HS-27A (cell line): Measurements from ENCODE around the gene BICD2.
"Not testable (repeated sequence)": the region's sequence is repeated elsewhere in the genome, so short reads cannot be mapped to it uniquely, and the experiment has no call there.

ENCODE experiments used
- DNase-seq: peaks from one replicate; pipeline ENCODE4 v3.0.0-alpha.2; 2012; ENCODE audit warnings: low read depth, missing footprints

The BICD2 gene

GRCh38 chr9:92770360-92770995 is 5.8 kb upstream of the BICD2 start:
- DNase-seq = no peak

- no peak for DNase-seq
Observed at GRCh38 chr9:92769990-92770359, 5.3 kb upstream of the BICD2 start.

- no peak for DNase-seq
Observed at GRCh38 chr9:92769286-92769685, 4.7 kb upstream of the BICD2 start.

- not testable (repeated sequence) for DNase-seq
Observed at GRCh38 chr9:92768816-92769215, 4.2 kb upstream of the BICD2 start.

GRCh38 chr9:92767066-92768054 is 2.7 kb upstream of the BICD2 start:
- DNase-seq = no peak

- DNase-seq = peak; percentile 83
Observed at GRCh38 chr9:92764988-92765936, 629 bp upstream of the BICD2 start.

- DNase-seq = no peak
Observed at GRCh38 chr9:92763721-92764380, 782 bp downstream of the BICD2 start.

GRCh38 chr9:92762781-92763708 is 1.6 kb downstream of the BICD2 start:
- no peak for DNase-seq

GRCh38 chr9:92762196-92762595 is 2.4 kb downstream of the BICD2 start:
- DNase-seq = no peak

GRCh38 chr9:92761686-92762085 is 2.9 kb downstream of the BICD2 start:
- no peak for DNase-seq

GRCh38 chr9:92760494-92760893 is 4.1 kb downstream of the BICD2 start:
- DNase-seq = no peak

GRCh38 chr9:92760070-92760469 is 4.6 kb downstream of the BICD2 start:
- DNase-seq = no peak

GRCh38 chr9:92759446-92759845 is 5.2 kb downstream of the BICD2 start:
- DNase-seq = no peak

- no peak for DNase-seq
Observed at GRCh38 chr9:92756792-92757191, 7.8 kb downstream of the BICD2 start.

- no peak for DNase-seq
Observed at GRCh38 chr9:92754091-92754745, 10.4 kb downstream of the BICD2 start.

GRCh38 chr9:92752812-92753404 is 11.7 kb downstream of the BICD2 start:
- DNase-seq = no peak

GRCh38 chr9:92749934-92750315 is 14.7 kb downstream of the BICD2 start:
- no peak for DNase-seq

GRCh38 chr9:92749071-92749933 is 15.3 kb downstream of the BICD2 start:
- no peak for DNase-seq

GRCh38 chr9:92748233-92748497 is 16.5 kb downstream of the BICD2 start:
- no peak for DNase-seq
